ENCODE measurements around the gene ANKRD45. TPM values are rescaled to one million over a fixed set of nuclear protein-coding genes. Genes with fewer than 3 reads are reported as not detected.
"Not testable (repeated sequence)": the region's sequence is repeated elsewhere in the genome, so short reads cannot be mapped to it uniquely, and the experiment has no call there.

ANKRD45 gene
- total RNA-seq, 1 donor from 2014 or later = 2.3 TPM

DNA sequence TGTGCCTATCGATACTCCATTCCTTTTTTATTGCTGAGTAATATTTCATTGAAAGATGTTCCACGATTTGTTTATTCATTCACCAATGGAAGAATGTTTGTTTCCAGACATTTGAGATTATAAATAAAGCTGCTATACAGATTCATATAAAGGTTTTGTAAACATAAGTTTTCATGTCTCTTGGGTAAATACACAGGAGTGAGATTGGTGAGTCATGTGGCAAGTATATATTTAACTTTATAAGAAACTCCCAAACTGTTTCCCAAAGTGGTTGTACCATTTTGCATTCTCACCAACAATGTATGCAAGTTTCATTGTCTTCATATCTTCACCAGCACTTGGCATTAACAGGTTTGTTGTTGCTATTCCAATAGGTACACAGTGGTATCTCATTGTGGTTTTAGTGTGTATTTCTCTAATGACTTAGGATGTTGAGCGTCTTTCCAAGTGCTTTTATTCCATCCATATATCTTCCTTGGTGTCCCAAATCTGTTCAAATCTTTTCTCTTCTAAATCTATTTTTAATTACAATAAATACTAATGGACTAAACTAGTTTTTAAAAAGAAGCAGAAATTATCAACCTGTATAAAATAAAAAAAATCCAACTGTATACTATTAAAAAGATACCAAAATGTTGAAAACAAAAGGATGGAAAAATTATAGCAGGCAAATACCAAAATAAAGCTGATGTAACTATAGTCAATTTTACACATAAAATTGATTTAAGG is 73.4 kb downstream of the ANKRD45 start:
- Histone ChIP-seq H3K9me3 (ENCODE audit: low read depth) (no peaks in the 10 kb centered on the region), H4K20me1 (ENCODE audit: low read depth) (no peaks in the 10 kb centered on the region), H3K79me2 (ENCODE audit: low read depth) (no peaks in the 10 kb centered on the region), H3K9ac (no peak overlapping the region), H3K4me2 (no peak overlapping the region), H2AFZ (replicated peaks) (no peak overlapping the region), H3K27me3 (no peaks in the 10 kb centered on the region), H3K4me1 (no peaks in the 10 kb centered on the region), H3F3A (ENCODE audit: low read depth) (no peaks in the 10 kb centered on the region), H3K27ac (no peak overlapping the region), H3K4me3 (no peak overlapping the region), H3K36me3 (peaks cover 4% of the 10 kb centered on the region)
- Mint-ChIP-seq H3K9me3 (no peaks in the 10 kb centered on the region), H3K4me3 (no peak overlapping the region), H3K36me3 (no peaks in the 10 kb centered on the region), H3K27me3 (ENCODE audit: insufficient read depth, low read depth) (no peaks in the 10 kb centered on the region), H3K4me1 (no peaks in the 10 kb centered on the region), H3K27ac (no peak overlapping the region)
- TF ChIP-seq EZH2phosphoT487 (IDR thresholded peaks at IDR 0.05) (no peak), EZH2 (IDR thresholded peaks at IDR 0.05) (no peak)
- TF ChIP-seq, protein P1, sequence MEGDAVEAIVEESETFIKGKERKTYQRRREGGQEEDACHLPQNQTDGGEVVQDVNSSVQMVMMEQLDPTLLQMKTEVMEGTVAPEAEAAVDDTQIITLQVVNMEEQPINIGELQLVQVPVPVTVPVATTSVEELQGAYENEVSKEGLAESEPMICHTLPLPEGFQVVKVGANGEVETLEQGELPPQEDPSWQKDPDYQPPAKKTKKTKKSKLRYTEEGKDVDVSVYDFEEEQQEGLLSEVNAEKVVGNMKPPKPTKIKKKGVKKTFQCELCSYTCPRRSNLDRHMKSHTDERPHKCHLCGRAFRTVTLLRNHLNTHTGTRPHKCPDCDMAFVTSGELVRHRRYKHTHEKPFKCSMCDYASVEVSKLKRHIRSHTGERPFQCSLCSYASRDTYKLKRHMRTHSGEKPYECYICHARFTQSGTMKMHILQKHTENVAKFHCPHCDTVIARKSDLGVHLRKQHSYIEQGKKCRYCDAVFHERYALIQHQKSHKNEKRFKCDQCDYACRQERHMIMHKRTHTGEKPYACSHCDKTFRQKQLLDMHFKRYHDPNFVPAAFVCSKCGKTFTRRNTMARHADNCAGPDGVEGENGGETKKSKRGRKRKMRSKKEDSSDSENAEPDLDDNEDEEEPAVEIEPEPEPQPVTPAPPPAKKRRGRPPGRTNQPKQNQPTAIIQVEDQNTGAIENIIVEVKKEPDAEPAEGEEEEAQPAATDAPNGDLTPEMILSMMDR (IDR thresholded peaks at IDR 0.05) = no peak
- DNase-seq (ENCODE audit: low spot score) = no peak

DNA sequence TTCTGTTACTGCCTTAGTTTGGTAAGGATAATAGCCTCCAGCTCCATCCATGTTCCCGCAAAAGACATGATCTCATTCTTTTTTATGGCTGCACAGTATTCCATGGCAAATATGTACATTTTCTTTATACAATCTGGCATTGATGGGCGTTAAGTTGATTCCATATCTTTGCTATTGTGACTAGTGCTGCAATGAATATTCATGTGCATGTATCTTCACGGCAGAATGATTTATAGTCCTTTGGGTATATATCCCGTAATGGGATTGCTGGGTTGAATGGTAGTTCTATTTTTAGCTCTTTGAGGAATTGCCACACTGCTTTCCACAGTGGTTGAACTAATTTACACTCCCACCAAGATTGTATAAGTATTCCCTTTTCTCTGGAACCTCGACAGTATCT is 78.5 kb downstream of the ANKRD45 start:
- H3K27me3 Mint-ChIP-seq (ENCODE audit: insufficient read depth, low read depth); H3K27ac ChIP-seq: not testable (repeated sequence)

DNA sequence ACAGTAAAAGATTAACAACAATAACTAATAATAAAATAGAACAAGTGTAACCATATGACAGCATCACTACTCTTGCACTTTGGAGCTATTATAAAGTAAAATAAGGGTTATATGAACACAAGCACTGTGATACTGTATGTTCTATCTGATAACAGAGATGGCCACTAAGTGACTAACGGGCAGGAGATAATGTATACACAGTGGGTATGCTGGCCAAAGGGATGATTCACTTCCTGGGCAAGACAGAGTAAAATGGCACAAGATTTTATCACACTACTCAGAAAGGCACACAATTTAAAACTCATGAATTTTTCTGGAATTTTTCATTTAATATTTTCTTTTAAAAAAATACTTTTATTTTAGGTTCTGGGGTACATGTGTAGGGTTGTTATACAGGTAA is 79.1 kb downstream of the ANKRD45 start:
- H3K4me3 Mint-ChIP-seq = no peak overlapping the region
- no peak overlapping the region for H3K27ac Mint-ChIP-seq
- no peaks in the 10 kb centered on the region for H3K36me3 ChIP-seq
- no peak overlapping the region for H3K27ac ChIP-seq
- H2AFZ ChIP-seq (replicated peaks) = no peak overlapping the region
- H3K9me3 Mint-ChIP-seq = no peaks in the 10 kb centered on the region
- no peak overlapping the region for H3K4me3 ChIP-seq
- no peaks in the 10 kb centered on the region for H3K4me1 ChIP-seq
- H3K4me1 Mint-ChIP-seq = no peaks in the 10 kb centered on the region
- H3K27me3 ChIP-seq = no peaks in the 10 kb centered on the region
- no peaks in the 10 kb centered on the region for H3K27me3 Mint-ChIP-seq (ENCODE audit: insufficient read depth, low read depth)
- H4K20me1 ChIP-seq (ENCODE audit: low read depth) = no peaks in the 10 kb centered on the region
- H3K9ac ChIP-seq = no peak overlapping the region
- H3F3A ChIP-seq (ENCODE audit: low read depth) = no peaks in the 10 kb centered on the region
- no peaks in the 10 kb centered on the region for H3K9me3 ChIP-seq (ENCODE audit: low read depth)
- no peak for DNase-seq (ENCODE audit: low spot score)
- no peak overlapping the region for H3K4me2 ChIP-seq
- TF ChIP-seq, protein P1 (IDR thresholded peaks at IDR 0.05) = no peak
- no peak for TF ChIP-seq EZH2 (IDR thresholded peaks at IDR 0.05)
- no peaks in the 10 kb centered on the region for H3K36me3 Mint-ChIP-seq
- H3K79me2 ChIP-seq (ENCODE audit: low read depth) = no peaks in the 10 kb centered on the region

More for the DNA sequence above, 78.5 kb downstream of the ANKRD45 start:
- not testable (repeated sequence) for H3K9me3 Mint-ChIP-seq; H3K4me2 ChIP-seq; H3K4me1 ChIP-seq; H3K36me3 Mint-ChIP-seq; DNase-seq (ENCODE audit: low spot score); H3K27me3 ChIP-seq; H3K79me2 ChIP-seq (ENCODE audit: low read depth); H3K36me3 ChIP-seq; H3K4me3 ChIP-seq; H2AFZ ChIP-seq (replicated peaks); H3K27ac Mint-ChIP-seq; H3K4me3 Mint-ChIP-seq; H3K4me1 Mint-ChIP-seq; H4K20me1 ChIP-seq (ENCODE audit: low read depth); H3F3A ChIP-seq (ENCODE audit: low read depth); H3K9me3 ChIP-seq (ENCODE audit: low read depth); H3K9ac ChIP-seq

DNA sequence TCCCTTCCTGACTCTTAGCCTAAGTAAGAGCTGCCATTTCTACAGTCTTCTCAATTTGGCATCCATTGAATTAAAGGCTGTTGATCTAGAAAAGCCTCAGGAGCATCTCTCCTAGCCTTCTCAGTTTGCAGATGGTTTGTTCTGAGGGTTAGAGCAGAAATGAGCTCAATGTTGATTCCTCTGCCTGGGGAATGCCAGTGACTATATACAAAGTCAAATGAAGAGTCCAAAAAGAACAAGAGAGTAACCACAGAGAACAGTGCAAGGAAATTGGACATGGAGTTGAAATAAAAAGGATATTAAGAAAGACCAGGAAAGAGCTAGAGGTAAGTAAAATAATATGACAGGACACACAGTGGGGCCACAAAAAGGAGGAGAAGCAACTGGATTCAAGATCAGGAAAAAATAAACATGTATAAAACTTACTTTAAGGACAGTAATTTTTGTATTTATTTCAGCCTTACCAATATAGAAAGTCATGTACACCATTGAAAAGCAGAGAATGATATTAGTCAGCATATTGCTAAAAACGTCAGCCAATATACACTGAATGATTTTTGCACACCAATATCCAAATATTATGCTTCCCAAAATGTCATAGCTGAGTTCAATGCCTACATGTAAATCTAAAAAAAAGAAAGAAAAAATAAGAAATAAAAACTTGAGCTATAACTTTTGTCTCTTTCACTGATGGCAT is 88.1 kb downstream of the ANKRD45 start:
- Histone ChIP-seq H3K36me3 (no peaks in the 10 kb centered on the region), H4K20me1 (ENCODE audit: low read depth) (no peaks in the 10 kb centered on the region), H3K4me3 (no peak overlapping the region), H2AFZ (replicated peaks) (peak overlapping the region; percentile 48), H3K9me3 (ENCODE audit: low read depth) (no peaks in the 10 kb centered on the region), H3K27ac (no peak overlapping the region), H3K79me2 (ENCODE audit: low read depth) (no peaks in the 10 kb centered on the region), H3K4me2 (no peak overlapping the region), H3K9ac (no peak overlapping the region), H3K4me1 (peaks cover 7% of the 10 kb centered on the region), H3K27me3 (no peaks in the 10 kb centered on the region), H3F3A (ENCODE audit: low read depth) (no peaks in the 10 kb centered on the region)
- Mint-ChIP-seq H3K9me3 (no peaks in the 10 kb centered on the region), H3K4me1 (no peaks in the 10 kb centered on the region), H3K27ac (no peak overlapping the region), H3K27me3 (ENCODE audit: insufficient read depth, low read depth) (no peaks in the 10 kb centered on the region), H3K4me3 (no peak overlapping the region), H3K36me3 (no peaks in the 10 kb centered on the region)
- DNase-seq (ENCODE audit: low spot score) = no peak
- TF ChIP-seq, protein P1 (IDR thresholded peaks at IDR 0.05) = no peak
- TF ChIP-seq EZH2 (IDR thresholded peaks at IDR 0.05) (no peak), EZH2phosphoT487 (IDR thresholded peaks at IDR 0.05) (no peak)
